Superior temporal gyrus (tissue), 1 donor: ENCODE results near the gene COIL.

Source experiments
- DNase-seq: peaks from one replicate; pipeline ENCODE4 v3.0.0-alpha.2; 2016; ENCODE audit errors: extremely low spot score

Gene COIL

DNA sequence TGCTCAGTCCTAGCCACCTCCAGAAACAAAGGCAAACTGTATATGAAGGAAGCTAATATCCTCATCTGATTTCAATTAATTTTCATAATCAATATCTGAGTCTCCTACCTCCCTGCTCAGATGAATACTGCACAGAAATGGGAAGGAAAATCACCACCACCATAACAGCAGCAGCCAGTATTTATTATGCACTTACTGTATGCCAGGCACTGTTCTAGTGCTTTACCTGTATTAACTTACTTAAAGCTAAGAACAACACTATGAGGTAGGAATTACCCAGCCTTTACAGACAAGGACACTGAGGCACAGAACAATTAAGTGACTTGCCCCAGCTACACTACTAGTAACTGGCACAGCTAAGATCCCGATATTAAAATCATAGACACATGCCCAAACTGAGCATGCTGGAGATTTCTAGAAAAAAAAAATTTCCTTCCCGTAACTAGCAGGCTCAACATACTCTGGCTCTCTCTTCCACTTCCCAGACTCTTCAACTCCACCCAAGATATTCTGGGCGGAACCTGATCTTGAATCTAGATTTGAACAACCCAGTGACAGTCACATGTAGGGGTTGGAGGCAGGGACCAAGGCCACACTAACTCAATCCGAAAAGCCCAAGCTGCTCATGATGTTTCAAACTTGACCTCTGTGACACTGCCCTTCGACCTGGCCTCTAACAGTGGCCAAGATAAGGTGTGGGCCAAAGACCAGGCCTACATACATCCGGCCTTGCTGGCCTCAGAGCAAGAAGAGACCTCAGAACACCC, 50.9 kb downstream of the COIL start:
- no peak for DNase-seq

DNA sequence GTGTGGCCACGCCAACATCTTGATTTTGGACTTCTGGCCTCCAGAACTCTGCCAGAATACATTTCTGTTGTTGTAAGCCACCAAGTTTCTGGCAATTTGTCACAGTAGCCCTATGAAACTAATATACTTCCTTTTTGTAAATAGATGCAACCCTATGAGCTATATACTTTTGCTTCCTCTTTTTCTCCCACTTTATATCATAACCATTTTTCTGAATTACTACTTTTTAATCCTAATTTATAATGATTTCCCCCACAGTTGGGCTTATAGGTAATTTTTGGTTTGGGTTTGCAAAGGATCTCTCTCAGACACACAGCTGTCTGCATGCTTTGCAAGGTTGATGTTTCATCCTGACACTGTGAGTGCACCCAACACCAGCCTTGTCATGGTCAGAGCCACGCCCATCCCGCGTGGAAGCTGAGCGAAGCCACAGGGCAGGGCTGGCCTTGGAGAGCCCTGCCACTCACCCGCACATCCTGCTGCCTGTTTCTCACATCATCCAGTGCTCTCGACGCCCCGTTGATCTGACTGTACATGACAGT, 52.8 kb downstream of the COIL start:
- no peak for DNase-seq

DNA sequence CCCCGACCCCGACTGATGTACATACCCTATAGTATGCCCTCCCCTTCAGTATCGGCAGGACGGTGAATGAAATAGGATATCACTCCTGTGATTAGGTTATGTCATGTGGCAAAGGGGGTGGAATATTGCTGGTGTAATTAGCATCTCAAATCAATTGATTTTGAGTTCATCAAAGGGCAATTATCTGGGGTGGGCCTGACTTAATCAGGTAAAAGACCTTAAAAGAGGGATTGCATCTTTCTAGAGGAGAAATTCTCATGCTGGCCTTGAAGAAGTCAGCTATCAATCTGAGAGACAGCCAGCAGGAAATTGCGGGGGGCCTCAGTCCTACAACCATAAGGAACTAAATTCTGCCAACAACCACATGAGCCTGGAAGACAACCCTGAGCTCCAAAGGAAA, 57.3 kb downstream of the COIL start:
- no peak for DNase-seq

DNA sequence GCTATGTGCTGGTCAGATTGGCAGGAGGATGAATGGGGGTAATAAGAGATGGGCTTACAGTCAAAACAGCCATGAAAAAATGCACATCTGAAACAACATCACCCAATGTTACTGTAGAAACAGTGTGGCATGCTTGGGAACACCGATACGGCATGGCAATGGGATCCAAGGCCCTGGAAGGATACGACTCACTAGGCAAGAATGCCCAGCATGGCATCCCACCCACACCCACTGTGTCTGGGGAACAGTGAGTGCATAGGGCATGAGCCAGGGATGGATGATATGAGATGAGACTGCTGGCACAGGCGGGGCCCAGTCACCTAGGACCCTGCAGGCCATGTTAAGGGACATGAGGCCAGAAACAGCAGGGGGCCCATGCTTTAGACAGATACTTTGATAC, 58.5 kb downstream of the COIL start:
- no peak for DNase-seq

DNA sequence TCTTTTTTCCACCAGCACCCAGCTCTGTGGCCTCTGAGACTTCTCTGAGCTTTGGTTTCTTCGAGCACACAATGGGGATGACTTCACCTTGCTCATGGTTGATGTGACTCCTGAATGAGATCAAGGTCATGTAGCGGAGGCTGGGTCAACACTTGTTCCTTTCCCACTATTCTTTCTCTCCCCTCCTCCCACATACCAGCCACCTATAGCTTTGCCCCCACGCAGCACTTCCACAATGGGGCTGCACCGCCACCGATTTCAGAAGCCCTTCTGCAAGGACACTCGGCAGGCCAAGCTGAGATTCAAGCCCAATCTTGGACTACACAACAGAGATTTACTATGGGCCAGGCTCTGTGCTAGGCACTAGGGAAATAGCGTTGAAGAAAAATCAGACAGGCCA, 61.4 kb downstream of the COIL start:
- DNase-seq: no peak

DNA sequence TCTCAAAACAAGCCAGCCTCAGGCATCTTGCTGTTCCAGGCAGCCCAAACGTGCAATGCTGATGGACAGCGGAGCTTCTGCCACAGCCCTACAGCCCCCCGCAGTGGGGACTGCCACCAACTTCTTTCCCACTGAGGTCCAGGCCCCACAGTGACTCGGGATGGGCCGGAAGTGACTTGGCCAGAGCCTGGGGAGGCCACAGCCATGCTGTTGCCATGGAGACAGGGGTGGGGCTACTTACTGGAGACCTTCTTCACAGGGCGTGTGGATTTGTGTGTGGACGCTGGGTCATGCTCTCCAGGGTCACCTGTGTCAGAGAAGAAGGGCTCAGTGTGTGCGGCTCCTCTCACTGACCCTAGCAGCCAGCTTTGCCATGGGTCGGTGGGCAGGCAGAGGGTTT, 62.0 kb downstream of the COIL start:
- no peak for DNase-seq

DNA sequence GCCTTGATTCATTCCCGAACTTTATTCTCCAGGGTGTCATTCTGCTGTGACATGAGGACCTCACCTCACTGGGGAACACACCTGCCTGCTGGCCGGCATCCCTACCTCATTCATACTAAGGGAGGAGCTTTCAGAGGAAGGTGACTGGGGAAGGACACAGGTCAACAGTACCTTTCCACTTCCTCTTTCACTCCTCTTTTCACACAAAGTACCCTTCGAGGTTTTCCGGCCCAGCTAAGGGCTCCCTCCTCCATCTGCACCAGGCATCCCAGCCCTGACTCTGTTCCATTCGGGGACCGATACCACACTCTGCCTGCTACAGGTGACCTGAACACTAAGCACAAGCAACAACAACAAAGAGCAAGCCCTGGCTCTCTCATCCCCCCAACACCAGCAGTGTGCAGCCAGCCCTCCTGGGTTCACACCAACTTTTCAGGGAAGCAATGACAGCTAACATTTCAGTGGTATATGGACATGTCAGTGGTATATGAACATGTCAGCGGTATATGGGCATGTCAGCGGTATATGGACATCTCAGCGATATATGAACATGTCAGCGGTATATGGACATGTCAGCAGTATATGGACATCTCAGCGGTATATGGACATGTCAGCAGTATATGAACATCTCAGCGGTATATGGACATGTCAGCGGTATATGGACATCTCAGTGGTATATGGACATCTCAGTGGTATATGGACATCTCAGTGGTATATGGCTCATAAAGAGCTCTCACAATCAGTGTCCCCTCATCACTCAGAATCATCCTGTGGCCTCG, 63.0 kb downstream of the COIL start:
- no peak for DNase-seq

DNA sequence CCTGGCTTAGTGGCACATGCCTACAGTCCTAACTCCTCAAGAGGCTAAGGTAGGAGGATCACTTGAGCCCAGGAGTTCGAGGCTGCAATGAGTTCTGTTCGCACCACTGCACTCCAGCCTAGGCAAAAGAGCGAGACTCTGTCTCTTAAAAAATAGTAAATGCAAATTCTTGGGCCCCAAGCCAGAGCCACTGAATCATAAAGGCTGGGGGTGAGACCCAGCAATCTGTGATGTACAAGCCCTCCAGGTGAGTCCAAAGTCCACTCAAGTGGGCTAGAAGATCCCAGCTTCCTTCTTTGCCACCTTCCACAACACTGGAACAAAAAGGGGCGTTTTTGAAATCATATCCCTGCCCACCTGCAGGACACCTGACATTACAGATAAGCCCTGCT, 63.9 kb downstream of the COIL start:
- DNase-seq: no peak

DNA sequence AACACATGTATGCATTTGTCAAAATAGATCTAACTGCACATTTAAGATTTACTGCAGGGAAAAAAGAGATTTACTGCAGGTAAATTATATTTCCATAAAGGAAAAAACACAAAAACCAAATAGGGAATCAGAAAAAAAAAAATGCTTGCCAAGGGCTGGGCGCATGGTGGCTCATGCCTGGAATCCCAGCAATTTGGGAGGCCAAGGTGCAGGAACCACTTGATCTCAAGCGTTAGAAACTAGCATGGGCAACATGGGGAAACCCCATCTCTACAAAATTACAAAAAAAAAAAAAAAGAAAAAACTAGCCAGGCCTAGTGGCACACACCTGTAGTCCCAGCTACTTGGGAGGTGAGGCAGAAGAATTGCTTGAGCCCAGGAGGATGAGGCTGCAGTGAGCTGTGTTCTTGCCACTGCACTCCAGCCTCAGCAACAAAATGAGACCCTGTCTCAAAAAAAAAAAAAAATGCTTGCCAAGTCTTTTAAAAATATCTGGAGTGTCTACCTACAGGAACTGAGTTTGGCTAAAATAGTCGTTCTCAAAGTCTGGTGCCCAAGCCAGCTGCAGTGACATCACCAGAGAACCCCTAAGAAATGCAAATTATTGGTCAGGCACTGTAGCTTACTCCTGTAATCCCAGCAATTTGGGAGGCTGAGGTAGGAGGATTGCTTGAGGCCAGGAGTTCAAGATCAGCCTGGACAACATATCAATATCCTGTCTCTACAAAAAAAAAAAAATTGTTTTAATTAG, 64.5 kb downstream of the COIL start:
- DNase-seq: no peak

DNA sequence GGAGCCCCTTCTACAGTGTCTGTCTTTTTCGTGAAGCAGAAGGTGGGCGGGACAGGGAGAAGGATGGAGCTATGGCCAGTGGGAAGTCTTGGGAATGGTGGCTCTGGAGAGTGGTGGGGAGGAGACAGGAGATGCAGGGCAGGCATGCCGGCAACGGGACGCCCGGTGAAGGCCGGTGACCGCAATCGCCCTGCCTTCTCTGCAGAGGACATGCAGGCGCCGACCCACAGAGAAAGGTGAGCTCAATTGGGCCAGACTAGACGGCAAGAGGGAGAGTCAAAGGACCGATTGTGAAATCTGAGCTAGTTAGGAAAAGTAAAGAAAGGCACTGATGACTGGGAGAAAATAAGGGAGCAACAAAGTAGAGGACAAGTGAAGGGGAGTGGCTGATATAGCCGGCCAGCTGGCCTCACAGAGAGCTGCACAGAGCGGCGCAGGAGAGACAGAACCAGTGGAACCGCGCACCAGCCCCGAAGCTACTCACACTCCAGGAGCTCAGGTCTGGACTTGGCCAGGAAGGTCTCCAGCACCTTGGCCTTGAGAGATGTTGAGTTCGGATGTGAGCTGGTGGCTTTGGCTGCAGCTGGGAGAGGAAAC, 65.9 kb downstream of the COIL start:
- DNase-seq: no peak

DNA sequence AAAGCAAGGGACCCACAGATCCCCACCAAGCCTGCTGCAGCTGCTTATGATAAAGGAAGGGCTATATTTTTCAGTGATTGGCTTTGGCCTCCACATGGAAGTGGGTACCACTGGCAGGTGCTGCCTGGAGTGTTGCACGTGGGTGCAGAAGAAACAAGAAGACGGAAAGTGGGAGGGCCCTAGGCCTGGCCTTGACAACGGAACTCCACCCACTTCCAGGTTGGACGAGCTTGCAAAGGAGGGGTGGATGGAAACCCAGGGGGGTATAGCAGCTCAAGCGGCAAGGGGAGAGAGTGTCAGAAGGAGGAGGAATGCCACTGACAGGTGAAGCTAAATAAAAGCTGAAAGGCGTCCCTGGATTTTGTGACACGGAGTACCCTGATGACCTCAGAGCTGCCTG, 67.3 kb downstream of the COIL start:
- no peak for DNase-seq

DNA sequence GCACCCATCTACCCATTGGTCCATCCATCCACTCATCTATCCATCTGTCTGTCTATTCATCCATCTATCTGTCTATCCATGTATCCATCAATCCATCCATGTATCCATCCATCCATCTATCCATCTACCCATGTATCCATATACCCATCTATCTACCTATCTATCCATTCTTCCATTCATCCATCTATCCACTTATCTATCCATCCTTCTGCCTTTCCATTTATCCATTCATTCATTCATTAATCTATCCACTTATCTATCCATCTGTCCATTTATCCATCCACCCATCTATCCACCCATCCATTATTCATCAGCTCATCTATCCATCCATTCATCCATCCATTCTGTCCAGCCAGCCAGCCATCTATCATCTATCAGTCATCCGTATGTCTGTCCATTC, 68.5 kb downstream of the COIL start:
- DNase-seq: no peak

DNA sequence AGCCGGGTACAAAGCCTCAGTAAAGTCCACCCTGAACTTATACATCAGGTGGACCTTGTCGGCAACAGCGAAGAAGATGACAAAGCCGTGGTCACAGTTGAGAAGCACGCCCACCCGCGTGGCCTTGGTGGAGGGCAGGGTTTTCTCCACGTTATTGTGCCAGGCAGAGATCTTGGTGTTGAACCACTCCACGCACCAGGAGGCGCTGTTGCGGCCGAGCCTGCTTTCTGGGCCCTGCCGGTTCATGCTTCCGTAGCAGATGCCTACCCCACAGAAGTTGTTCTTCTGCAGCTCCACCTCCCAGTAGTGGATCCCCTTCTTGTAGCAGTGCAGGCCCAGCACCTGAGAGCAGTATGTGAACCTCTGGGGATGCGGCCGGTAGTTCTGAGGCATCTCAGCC, 69.1 kb downstream of the COIL start:
- no peak for DNase-seq

DNA sequence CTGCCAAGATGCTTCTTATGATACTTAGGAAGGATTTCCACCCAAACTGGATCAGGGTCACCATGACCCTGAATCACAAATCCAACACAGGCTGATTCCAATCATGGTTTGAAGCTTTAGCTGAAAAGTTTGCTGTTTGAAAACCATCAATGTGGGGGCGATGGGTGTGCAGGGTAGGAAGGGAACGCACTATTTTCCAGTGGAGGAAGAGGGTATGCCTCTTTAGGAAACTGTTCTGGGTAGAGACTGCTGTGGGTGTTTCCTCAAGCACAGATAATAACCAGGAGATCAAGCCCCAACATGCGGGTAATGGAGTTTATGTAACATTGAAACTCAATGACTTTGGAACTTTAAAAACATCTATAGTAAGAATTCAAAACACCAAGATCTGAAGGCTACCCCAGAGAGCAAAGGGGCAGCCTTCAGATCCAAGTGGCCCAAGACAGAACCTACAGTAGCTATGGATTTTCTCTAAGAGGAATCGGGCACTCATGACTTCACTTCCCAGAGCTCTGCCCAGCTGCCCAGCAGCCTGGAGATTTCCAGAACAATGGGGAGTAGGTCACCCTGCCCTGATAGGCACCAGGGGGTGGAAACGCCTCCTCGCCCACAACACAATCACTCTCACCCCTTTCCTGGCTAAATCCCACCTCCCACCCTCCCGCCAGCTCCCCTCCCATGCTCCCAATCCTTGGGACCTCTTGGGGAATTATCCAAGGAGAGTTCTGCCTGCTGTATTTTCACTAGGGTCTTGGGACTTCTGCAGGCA, 69.8 kb downstream of the COIL start:
- no peak for DNase-seq

DNA sequence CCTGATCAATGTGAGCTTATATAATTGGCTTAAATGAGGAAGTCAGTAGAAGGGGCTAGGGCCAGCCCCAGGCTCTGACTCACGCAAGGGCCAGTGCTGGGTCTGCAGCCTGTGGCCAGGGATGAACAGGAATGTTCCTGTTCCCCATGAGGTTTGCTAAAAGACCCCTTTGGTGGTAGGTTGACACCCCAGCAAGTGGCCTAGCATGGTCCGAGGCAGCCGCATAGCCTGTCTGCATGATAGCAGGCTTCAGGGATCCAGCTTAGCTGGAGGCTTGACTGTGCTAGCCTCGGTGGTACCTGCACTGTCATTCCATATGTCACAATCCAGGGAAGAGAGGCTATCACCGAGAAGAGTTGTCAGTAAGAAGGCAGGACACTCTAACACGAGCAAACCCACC, 70.5 kb downstream of the COIL start:
- no peak for DNase-seq
